Type B pancreatic cell (in vitro differentiated cells): ENCODE results near the gene GCLM. TPM values are rescaled to one million over a fixed set of nuclear protein-coding genes. Genes with fewer than 3 reads are reported as not detected.
A peak's percentile ranks its signal among the peaks of the same experiment; 100 is the strongest.
"Not testable (repeated sequence)": the region's sequence is repeated elsewhere in the genome, so short reads cannot be mapped to it uniquely, and the experiment has no call there.

Experiments
- DNase-seq: peaks from one replicate; pipeline ENCODE4 v3.0.0; 2021; ENCODE audit warnings: mixed read lengths; ENCODE audit not compliant: unreplicated experiment; ENCODE audit errors: extremely low spot score
- H3K27ac Mint-ChIP-seq: 2 replicates; pipeline ENCODE4 v1.8.0; 2021; ENCODE audit warnings: mild to moderate bottlenecking, mixed read lengths
- H3K27me3 Mint-ChIP-seq: 2 replicates; pipeline ENCODE4 v1.8.0; 2021; ENCODE audit warnings: mixed read lengths
- H3K36me3 Mint-ChIP-seq: 2 replicates; pipeline ENCODE4 v1.8.0; 2021; ENCODE audit warnings: mixed read lengths
- H3K4me1 Mint-ChIP-seq: one replicate; pipeline ENCODE4 v1.8.0; 2021; ENCODE audit warnings: mixed read lengths; ENCODE audit not compliant: unreplicated experiment
- H3K4me3 Mint-ChIP-seq: 2 replicates; pipeline ENCODE4 v1.8.0; 2021; ENCODE audit warnings: mild to moderate bottlenecking, mixed read lengths
- H3K9me3 Mint-ChIP-seq: 2 replicates; pipeline ENCODE4 v1.8.0; 2021; ENCODE audit warnings: mixed read lengths
- long read RNA-seq: library from polyadenylated mRNA; unstranded; transcript quantifications from one replicate; pipeline ENCODE4 v2.0.0, GENCODE V29; 2020
- total RNA-seq: library from RNA; stranded (reverse); gene quantifications from 2 replicates; pipeline ENCODE4 v1.2.1, GENCODE V29; 2021; ENCODE audit warnings: low replicate concordance
- TF ChIP-seq, protein P1 (sequence below): fragments of 200-600 bp; sonication (generic); conservative IDR thresholded peaks from 2 replicates; pipeline ENCODE4 v1.5.0; 2021; ENCODE audit warnings: antibody characterized with exemption, mild to moderate bottlenecking

GCLM gene, protein sequence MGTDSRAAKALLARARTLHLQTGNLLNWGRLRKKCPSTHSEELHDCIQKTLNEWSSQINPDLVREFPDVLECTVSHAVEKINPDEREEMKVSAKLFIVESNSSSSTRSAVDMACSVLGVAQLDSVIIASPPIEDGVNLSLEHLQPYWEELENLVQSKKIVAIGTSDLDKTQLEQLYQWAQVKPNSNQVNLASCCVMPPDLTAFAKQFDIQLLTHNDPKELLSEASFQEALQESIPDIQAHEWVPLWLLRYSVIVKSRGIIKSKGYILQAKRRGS
- total RNA-seq: 16.6 and 34.2 TPM in 2 replicates
- long read RNA-seq, full-length matches to known transcripts: 1 of 8 reads
- long read RNA-seq, partial matches to known transcripts: 1 of 8 reads
- long read RNA-seq, other reads (novel, unspliced or antisense): 6 of 8 reads

DNA sequence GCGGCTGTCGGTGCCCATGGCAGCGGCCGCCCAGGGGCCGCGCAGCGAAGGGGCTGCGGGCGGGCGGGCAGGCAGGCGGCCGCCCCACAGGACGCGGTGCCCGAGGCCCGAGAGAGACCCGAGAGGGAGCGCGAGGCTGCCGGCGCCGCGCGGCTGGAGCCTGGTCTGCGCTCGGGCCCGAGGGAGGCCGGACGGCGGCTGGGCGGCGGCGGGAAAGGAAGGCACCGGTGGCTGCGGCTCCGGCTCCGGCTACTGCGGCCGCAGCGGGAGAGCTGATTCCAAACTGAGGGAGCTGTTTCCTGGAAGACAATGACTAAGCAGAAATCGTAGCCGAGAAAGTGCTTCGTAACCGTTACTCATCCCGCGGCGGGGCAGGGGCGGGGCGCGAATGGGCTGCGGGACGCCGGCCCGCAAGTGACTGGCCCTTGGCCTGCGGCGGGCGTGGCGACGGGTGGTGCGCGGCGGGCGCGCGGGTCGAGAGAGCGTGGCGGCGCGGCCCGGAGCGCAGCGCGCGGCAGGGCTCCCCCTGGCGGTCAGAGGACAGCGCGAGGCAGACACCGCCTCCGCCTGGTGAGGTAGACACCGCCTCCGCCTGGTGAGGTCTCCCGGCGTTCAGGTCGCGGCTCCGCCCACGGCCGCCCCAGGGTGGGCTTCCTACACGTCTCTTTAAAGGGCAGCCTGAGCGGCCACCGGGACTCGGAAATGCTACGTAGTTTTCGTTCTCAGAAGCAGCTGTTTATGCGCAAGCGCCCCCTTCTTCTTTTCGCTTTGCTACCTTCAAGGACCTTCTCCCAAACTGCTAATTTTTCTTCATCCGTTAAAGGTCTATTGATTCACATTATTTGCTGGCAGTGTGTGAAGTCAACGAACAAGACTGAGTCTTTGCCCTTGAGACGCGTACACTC, at the start of gene GCLM:
TSS of gene GCLM (minus strand) at position 285 of the 905 bp plus-strand sequence. CDS start at position 18, 267 bp downstream.
- TF ChIP-seq, protein P1, sequence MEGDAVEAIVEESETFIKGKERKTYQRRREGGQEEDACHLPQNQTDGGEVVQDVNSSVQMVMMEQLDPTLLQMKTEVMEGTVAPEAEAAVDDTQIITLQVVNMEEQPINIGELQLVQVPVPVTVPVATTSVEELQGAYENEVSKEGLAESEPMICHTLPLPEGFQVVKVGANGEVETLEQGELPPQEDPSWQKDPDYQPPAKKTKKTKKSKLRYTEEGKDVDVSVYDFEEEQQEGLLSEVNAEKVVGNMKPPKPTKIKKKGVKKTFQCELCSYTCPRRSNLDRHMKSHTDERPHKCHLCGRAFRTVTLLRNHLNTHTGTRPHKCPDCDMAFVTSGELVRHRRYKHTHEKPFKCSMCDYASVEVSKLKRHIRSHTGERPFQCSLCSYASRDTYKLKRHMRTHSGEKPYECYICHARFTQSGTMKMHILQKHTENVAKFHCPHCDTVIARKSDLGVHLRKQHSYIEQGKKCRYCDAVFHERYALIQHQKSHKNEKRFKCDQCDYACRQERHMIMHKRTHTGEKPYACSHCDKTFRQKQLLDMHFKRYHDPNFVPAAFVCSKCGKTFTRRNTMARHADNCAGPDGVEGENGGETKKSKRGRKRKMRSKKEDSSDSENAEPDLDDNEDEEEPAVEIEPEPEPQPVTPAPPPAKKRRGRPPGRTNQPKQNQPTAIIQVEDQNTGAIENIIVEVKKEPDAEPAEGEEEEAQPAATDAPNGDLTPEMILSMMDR: peak; percentile 98
- H3K27ac Mint-ChIP-seq: peak within 1 kb of the TSS; percentile 84

DNA sequence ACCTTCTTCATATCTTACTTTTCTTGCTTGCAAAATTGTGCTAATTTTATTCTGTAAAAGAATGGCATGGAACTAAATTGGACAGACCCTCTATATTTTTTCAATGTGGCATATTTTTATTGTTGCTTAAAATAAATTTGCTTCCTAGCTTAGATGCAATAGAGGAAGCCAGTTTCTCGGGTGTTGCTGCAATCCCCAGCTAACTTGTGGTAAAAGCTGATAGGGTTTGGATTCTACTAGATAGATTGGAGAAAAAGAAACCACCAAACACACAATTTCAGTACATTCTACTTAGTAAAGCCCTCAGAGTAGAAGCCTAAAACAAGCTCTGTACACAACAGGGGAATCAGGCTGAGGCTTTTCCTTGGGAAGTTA, 49.5 kb upstream of the GCLM start:
- TF ChIP-seq, protein P1: no peak
- DNase-seq: no peak
- Mint-ChIP-seq H3K27me3 (no peaks in the 10 kb centered on the region), H3K36me3 (no peaks in the 10 kb centered on the region), H3K27ac (no peak overlapping the region), H3K4me1 (peaks cover 4% of the 10 kb centered on the region), H3K9me3 (peaks cover 13% of the 10 kb centered on the region), H3K4me3 (no peak overlapping the region)

More for the DNA sequence above, at the start of gene GCLM:
- peak; percentile 97 for DNase-seq
- Mint-ChIP-seq H3K36me3 (no peaks in the 10 kb centered on the region), H3K9me3 (no peaks in the 10 kb centered on the region), H3K4me3 (peak within 1 kb of the TSS; percentile 89), H3K4me1 (peaks cover 15% of the 10 kb centered on the region), H3K27me3 (peaks cover 21% of the 10 kb centered on the region)

DNA sequence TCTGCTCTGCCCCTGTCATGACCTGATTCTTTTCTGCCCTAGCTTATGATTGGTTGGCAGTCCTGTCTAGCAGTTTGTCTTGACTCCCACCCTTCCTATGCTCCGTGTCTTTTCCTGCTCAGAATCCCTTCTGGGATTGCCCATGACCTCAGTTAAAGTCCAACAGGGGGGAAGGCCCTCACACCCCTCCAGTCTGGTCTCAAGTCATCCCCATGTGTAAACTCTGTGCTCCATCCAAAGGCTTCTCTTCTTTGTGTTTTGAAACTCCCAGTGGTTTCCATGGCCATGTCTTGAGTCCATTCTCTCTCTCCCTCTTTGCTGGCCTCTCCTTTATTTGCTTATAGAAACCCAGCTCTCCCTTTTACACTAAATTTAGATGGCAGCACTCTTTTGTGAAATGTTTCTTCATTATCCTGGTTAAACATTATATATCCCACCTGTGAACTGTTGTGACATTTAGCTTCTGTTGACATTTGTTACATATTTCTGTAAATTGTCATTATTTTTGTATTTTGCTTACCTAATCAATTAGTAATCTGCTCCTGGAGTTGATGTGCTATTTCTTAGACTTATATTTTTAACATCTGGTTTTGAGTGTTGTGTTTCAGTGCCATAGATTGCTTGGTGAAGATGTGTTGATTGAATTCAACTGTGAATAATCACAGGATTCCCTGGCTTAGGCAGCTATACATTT, 48.9 kb upstream of the GCLM start:
- Mint-ChIP-seq H3K4me3 (no peak overlapping the region), H3K27me3 (no peaks in the 10 kb centered on the region), H3K9me3 (peaks cover 13% of the 10 kb centered on the region), H3K4me1 (peaks cover 4% of the 10 kb centered on the region), H3K27ac (no peak overlapping the region), H3K36me3 (no peaks in the 10 kb centered on the region)
- no peak for DNase-seq
- TF ChIP-seq, protein P1: no peak

DNA sequence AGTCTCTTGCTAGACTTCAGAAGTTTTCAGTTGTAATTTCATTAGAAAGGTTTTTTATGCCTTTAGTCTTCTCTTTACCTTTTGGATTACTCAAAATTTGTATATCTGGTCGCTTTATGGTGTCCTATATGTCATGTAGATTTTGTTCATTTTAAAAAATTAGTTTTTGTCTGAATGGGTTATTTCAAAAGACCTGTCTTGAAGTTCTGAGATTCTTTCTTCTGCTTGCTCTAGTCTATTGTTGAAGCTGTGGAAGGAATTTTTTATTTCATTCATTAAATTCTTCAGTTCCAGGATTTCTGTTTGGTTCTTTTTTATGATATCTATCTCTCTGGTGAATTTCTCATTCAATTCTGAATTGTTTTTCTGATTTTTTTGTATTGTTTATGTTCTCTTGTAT, 46.5 kb upstream of the GCLM start:
- Mint-ChIP-seq H3K36me3 (no peaks in the 10 kb centered on the region), H3K27me3 (no peaks in the 10 kb centered on the region), H3K27ac (no peak overlapping the region), H3K9me3 (peaks cover 23% of the 10 kb centered on the region), H3K4me3 (no peak overlapping the region), H3K4me1 (peaks cover 2% of the 10 kb centered on the region)
- DNase-seq: no peak
- TF ChIP-seq, protein P1: no peak

DNA sequence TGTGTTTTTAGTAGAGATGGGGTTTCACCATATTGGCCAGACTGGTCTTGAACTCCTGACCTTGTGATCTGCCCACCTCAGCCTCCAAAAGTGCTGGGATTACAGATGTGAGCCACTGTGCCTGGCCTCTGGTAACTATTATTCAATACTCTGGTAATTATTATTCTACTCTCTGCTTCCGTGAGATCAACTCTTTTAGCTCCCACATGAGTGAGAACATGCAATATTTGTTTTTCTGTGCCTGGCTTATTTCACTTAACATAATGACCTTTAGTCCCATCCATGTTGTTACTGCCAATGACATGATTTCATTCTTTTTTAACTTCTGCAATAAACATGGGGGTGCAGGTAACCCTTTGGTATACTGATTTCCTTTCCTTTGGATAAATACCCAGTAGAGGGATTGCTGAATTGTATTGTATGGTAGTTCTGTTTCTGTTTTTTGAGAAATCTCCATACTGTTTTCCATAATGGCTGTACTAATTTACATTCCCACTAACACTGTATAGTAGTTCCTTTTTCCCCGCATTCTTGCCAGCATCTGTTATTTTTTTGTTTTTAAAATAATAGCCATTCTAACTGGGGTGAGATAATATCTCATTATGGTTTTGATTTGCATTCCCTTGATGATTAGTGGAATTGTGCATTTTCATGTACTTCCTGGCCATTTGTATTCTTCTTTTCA, 37.9 kb upstream of the GCLM start:
- H3K9me3 Mint-ChIP-seq: peaks cover 20% of the 10 kb centered on the region
- H3K27me3 Mint-ChIP-seq, DNase-seq, H3K27ac Mint-ChIP-seq, H3K36me3 Mint-ChIP-seq, H3K4me1 Mint-ChIP-seq, H3K4me3 Mint-ChIP-seq: not testable (repeated sequence)
